GOT3 (cell line): Measurements from ENCODE around the gene NHSL1.

Experiments
- DNase-seq: peaks from one replicate; lab custom pipeline; 2025; ENCODE audit warnings: mixed read lengths; lab: John Stamatoyannopoulos, UW

Gene NHSL1

GRCh38 chr6:138465007-138465645 is 34.2 kb downstream of the NHSL1 start:
- no peak for DNase-seq

- no peak for DNase-seq
Measured at GRCh38 chr6:138464085-138464484, 35.2 kb downstream of the NHSL1 start.

GRCh38 chr6:138461647-138462046 is 37.6 kb downstream of the NHSL1 start:
- DNase-seq = no peak

GRCh38 chr6:138456401-138456790 is 42.9 kb downstream of the NHSL1 start:
- no peak for DNase-seq

- no peak for DNase-seq
Measured at GRCh38 chr6:138455746-138456400, 43.4 kb downstream of the NHSL1 start.

GRCh38 chr6:138454981-138455706 is 44.1 kb downstream of the NHSL1 start:
- no peak for DNase-seq

- no peak for DNase-seq
Measured at GRCh38 chr6:138451043-138451442, 48.3 kb downstream of the NHSL1 start.

DNA sequence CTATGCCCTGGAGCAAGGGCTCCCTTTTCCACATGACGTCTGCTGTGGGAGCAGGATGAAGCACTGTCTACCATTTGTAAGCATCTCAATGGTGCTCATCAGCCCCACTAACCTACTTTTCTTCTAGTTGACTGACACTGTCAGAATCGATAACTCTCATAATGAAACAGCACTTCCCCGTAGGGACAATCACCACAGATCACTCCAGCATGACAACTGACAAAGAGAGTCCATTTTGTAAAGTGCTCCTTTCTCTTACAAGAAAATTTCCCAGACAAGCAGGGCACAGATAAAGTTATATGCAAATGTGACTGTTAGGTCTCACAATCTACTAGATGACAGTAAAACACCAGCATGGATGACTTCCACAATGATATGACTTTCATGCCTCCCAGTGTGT is 48.8 kb downstream of the NHSL1 start:
- DNase-seq = no peak

DNA sequence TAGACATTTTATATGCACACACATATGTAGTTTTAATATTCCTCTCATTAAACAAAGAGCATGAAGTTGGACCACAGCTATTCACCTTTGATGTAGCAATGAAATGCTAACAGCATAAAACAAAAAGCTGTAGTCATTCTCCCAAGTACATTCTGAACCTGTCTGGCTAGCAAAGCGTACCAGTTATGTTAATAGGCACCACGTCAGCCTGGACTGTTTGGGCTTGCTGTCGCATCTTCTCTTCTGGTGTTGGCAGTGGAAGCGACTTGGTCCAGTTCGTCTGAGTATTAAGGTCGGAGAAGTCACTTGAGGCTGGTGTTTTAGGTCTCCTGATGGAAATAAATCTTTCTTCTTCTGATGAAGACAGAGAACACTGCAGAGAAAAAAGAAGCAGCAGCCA is 52.5 kb downstream of the NHSL1 start:
- DNase-seq = no peak

DNA sequence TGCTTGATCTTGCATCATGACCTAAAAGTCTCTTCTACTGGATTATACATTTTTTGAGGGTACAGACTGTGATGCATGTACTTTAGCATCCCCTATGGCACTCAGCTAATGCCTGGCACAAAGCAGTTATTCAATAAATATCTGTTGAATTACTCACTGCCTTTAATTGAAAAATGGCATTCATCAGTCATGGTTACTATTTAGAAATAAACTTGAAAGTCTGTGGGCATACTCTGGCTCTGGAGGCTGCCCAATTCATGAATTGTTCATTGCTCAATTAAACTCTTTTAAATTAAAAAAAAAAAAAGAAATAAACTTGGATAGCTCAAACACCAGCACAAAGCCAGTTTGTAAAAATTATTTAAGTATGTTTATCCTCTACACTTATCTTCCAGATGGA is 55.3 kb downstream of the NHSL1 start:
- DNase-seq = no peak

DNA sequence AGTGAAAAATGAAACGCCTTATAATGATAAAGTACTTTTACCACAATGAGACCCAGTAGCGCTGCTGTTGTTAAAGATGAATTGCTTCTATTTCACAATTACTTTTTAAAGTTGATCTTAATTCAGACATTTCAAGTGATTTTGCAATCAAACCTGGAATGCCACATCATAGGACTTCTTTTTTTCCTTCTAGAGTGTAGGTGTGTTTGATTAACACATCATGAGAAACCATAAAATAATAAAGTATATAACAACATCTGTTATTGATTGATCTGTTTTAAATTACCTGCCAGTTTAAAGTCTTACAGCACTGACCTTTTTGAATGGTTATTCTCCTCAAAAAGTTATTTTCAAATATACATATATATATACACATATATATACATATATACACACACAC is 56.6 kb downstream of the NHSL1 start:
- DNase-seq = no peak

DNA sequence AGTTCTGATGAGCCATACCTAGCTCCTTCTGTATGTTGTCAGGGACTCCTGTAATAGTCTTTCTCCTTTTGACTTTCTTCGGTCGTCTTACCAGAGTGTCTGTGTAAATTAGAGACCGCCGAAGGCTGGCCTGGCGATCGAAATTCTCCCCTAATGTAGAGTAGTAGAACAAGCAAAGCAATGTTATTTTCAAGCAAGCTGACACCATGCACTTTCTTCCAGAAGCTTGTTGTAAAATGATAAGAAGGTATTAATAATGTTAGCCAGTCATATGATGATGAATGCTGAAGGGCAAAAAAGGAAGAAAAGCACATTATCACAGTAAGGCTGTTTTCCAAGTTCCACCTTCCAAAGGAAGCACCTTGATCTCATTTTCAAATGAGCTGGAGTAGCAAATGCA is 57.3 kb downstream of the NHSL1 start:
- DNase-seq = no peak

DNA sequence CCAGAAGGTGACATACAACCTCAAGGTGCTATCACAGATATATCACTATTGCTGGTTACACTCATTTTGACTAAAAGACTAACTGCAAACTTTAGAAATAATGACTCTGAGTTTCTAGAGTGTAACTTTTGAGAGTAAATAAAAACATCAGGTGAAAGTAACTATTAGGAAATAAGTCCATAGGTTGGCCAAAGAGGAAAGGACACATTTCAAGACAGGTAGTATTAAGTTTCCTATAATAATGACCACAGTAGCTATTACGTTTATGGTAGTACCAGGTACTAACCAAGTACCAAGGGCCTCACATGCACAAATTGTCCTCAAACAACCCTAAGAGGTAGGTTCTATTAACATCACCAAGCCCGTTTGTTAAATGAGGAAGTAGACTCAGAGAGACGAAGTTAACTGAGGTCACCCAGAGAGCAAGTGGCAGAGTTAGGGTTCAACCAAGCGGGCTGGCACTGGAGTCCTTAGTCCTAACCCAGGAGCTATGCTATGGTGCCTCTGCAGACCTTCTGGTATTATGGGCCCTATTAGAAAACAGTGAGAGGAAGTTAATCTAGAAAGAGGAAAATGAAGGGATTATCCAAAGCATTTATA is 58.4 kb downstream of the NHSL1 start:
- no peak for DNase-seq

- DNase-seq = no peak
Measured at GRCh38 chr6:138440296-138440695, 59.0 kb downstream of the NHSL1 start.

DNA sequence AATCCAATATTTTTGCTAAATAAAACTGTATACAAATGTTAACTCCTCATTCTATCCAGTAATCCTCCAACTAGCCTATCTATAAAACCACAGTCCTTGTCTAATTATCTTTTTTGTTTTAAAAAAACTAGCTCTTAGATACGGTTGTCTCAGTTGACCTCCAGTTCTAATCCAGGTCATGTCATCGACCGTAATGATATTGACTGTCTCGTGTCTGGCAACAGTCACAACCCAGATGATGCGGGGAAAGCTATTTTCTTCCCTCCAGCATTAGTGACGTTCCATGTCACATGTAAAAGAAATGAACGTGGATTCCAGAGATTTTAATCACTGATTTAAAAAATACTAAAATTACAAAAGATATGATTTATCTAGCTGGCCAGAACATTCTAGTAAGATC is 59.7 kb downstream of the NHSL1 start:
- DNase-seq = no peak

- DNase-seq = no peak
Measured at GRCh38 chr6:138434925-138435324, 64.4 kb downstream of the NHSL1 start.

GRCh38 chr6:138434096-138434495 is 65.2 kb downstream of the NHSL1 start:
- no peak for DNase-seq

GRCh38 chr6:138432063-138432356 is 67.3 kb downstream of the NHSL1 start:
- DNase-seq = no peak

- DNase-seq = no peak
Measured at GRCh38 chr6:138431256-138432062, 67.8 kb downstream of the NHSL1 start.

DNA sequence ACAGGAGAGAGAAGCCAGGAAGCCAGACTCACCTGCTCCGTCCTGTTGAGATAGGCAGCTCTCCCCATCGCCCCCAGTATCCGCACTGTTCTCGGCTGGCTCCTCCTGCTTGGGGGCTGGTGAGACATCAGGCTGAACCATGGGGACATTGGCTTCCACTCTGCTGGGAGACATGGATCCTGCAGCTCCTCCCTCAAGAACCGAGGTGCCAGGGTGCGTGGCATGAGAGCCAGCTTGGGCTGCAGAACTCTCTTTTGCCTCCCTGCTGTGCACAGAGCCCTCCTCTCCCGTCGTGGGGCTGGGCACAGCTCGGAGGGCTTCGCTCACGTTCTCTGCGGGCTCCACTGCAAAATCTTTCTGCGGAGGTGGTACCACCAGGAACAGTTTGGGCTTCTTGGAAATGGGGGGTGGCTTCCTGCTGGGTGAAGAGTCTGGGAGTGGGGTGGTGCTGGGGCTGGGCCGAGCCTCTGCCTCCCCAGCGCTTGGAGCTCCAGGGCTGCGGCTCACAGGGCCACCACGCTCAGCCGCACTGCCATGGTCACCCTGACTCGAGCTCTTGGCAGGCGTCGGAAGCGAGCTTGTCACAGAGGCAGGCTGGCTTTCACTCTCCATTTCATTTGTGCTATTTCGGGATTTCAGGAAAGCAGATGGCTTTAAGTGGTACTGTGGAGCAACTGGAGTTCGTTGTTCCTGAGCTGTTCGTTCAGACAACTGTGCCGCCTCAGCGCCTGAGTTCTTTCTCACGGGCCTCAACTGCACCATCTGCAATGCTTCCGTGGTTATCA is 68.7 kb downstream of the NHSL1 start:
- DNase-seq = no peak

- no peak for DNase-seq
Measured at GRCh38 chr6:138429761-138430160, 69.5 kb downstream of the NHSL1 start.
